GM21360 (cell line): ENCODE measurements around the gene NHERF2.

Experiments used
- ATAC-seq: cut with Tn5 transposase; IDR thresholded peaks from one replicate; pipeline ENCODE4 v1.9.1; 2021; ENCODE audit warnings: mild to moderate bottlenecking, moderate library complexity; ENCODE audit not compliant: unreplicated experiment

Gene NHERF2

DNA sequence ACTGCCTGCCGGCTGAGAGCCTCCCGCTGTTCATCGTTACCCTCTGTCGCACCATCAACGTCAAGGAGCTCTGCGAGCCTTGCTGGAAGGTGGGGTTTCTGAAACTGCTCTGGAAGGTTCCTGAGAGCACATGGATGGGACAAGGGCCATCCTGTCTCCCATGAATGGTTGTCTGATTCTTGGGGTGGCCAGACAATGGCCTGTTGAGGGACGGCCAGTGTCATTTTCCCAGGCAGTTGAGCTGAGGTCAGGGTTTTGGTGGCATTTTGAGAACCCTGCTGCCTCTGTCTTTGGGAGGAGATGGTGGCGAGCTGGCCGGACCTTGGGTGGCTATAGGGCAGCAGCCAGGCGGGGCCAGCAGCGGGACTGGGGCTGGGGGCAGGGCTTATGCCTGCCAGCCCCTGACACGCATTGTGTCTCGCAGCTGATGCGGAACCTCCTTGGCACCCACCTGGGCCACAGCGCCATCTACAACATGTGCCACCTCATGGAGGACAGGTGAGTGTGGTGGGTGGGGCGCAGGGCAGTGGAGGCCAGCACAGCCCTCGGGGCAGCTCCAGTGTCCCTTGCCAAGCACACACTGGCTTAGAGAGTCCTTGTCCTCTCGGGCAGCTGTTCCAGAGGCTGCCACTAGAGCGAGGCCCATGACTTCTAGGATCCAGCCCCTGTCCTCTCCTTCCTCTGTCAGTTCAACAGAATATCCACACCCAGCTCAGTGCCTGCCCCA lies 30.1 kb downstream of the NHERF2 start:
- ATAC-seq, result no peak

DNA sequence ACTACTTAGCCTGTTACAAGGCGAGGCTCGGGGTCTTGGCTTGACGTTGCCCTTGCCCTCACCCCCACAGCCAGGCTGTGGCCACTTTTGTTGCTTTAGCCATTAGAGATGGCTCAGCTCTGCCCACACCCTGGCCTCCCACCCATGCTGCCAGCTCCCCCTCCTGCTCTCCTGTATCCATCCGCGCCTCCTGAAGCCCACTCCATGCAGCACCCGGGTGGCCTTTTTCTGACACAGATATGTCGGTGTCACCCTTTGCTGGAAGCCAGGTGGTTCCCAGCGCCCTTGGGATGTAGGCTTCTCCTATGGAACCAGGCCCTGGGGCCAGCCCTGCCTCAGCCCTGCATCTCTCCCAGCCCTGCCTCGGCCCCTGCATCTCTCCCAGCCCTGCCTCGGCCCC lies 30.7 kb downstream of the NHERF2 start:
- ATAC-seq, result no peak

DNA sequence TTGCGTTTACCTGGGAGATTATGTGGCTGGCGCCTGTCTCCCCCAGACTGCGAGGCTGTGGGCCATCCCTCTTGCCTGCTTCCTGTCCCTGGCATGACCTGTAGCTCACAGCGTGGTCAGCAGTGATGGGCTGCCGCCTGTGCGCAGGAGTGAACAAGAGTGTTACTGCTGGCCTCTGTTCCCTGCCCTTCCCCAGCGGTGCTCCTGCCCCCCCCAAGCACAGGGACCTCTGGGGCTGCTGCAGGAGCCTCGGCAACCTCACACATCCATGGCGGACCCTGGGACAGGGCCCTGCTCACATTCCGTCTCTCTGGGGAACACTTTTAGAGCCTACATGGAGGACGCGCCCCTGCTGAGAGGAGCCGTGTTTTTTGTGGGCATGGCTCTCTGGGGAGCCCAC lies 31.7 kb downstream of the NHERF2 start:
- no peak for ATAC-seq

DNA sequence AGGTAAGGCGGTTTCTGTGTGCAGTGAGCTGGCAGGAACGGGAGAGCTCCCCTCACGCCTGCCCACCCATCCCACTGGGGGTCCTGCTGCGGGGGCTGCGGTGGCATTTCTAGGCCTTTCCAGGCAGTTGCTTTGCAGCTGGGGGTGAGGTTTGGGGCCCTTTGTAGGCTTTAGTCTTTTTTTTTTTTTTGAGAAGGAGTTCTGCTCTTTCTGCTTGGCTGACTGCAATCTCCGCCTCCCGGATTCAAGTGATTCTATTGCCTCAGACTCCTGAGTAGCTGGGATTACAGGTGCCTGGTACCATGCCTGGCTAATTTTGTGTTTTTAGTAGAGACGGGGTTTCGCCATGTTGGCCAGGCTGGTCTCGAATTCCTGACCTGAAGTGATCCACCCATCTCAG lies 32.2 kb downstream of the NHERF2 start:
- no peak for ATAC-seq

DNA sequence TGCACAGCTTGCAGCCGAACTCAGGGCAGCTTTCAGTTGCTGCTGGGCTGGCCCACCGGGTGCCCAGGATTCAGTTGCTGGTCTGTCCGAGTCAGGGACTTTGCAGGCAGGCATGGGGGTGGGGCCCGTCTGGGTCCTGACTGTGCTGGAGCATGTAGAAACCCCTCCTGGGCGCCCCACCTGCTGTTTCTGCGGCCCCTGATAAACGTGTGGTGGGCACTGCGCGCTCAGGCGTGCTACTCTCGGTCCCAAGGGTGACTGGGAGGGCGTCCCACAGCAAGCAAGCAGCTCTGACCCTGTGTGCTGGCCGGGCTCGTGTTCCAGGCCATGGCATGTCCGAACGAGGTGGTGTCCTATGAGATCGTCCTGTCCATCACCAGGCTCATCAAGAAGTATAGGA lies 33.6 kb downstream of the NHERF2 start:
- ATAC-seq, result no peak

DNA sequence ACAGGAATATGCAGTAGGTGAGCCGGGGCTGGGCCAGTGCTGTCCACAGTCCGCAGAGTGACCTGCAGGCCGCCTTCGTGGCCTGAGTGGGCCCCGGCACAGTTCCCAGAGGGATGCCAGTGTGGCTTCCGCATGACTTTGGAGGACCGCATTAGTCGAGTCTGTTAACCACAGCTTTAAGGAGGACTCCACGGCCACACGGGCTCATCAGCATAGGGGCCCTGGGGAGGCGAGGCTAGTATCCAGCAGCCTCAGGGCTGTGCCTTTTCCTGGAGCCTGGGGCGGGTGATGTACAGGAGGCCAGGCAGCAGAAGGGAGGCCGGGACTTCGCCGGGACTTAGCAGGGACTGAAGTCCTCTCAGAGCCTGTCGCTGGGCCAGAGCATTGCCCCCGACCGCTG lies 34.3 kb downstream of the NHERF2 start:
- ATAC-seq, result no peak

DNA sequence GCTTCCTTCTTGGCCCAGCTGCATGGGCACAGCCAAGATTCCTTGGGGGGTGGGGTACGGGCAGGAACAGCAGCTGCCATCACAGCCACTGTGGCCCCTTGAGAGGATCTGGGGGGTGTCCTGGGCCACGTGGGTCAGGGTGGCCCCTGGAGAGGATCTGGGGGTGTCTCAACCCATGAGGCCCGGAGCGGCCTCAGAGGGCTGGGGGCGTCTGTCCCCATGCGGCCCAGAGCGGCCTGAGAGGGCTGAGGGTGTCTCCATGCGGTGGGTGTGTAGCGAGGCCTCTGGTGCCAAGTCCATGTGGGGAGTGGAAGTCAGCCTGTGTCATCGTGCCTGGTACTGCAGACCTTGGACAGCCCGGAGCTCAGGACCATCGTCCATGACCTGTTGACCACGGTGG lies 34.8 kb downstream of the NHERF2 start:
- no peak for ATAC-seq

DNA sequence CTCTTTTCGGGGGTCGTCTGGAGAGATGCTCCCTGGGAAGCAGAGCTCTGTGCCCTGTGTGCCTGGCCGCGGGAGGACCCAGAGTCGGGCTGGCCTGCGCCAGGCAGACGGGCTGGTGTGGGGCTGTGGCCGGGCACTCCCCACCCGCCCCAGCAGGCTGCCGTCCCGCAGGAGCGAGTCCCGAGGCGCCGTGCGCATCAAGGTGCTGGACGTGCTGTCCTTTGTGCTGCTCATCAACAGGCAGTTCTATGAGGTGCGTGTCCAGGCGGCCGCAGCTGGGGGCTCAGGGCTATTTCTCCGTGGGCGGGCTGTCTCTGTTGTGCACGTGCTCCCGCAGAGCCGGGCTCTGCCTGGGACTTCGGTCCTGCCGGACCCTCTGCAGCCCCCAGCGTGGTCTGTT lies 36.1 kb downstream of the NHERF2 start:
- ATAC-seq, result no peak

DNA sequence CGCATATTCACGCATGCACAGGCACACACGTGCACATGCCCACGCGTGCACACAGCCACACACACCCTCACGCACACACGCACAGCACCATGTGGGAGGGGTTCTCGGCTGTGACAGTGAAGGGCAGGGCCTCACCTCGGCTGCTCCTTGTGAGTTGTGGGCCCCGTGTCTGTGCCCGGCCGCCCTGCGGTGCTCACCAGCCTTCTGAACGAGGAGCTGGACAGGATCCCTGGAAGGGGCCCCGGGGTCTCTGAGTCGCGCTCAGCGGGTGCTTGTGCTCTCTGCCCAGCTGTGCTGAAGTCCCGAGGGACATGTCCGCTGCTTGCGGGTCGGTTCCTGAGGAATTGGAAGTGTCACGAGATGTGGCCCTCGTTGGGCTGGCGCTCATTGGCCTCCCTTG lies 37.2 kb downstream of the NHERF2 start:
- ATAC-seq, result no peak

DNA sequence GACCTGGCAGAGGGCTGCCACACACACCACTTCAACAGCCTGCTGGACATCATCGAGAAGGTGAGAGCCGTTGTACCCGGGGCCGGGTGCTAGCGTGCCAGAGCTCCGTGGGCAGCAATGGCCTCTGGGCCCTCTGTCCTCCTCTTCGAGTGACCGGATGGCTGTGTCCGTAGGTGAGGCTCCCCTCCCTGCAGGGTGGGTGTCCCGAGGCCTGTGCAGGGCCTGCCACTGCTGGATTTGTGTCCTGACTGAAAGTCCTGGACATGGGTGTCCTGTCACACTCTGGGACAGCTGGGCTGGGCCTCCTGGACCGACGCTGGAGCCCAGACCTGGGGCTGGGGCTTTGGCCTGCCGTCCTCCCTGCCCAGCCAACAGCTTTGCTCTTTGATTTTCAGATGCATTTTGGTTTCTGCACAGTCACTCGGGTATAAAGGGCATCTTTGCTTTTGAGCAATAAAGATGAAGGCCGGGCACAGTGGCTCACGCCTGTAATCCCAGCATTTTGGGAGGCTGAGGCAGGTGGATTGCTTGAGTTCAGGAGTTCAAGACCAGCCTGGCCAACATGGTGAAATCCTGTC lies 37.8 kb downstream of the NHERF2 start:
- ATAC-seq, result no peak

DNA sequence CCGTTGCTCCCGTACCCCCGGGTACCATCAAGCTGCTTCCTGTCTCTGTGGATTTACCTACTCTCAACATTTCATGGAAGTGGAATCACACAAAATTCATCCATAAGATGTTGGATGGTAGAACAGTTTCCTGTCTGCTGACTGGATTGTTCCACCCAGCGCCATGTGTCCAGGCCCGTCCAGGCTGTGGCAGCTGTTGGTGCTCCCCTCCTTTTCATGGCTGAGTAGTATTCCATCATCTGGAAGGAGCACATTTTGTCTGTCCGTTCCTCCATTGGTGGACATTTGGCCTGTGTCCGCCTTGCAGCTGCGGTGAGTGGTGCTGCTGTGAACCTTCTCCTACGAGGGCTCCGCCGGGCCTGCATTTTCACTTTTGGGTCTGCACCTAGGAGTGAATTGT lies 39.4 kb downstream of the NHERF2 start:
- ATAC-seq, result no peak

DNA sequence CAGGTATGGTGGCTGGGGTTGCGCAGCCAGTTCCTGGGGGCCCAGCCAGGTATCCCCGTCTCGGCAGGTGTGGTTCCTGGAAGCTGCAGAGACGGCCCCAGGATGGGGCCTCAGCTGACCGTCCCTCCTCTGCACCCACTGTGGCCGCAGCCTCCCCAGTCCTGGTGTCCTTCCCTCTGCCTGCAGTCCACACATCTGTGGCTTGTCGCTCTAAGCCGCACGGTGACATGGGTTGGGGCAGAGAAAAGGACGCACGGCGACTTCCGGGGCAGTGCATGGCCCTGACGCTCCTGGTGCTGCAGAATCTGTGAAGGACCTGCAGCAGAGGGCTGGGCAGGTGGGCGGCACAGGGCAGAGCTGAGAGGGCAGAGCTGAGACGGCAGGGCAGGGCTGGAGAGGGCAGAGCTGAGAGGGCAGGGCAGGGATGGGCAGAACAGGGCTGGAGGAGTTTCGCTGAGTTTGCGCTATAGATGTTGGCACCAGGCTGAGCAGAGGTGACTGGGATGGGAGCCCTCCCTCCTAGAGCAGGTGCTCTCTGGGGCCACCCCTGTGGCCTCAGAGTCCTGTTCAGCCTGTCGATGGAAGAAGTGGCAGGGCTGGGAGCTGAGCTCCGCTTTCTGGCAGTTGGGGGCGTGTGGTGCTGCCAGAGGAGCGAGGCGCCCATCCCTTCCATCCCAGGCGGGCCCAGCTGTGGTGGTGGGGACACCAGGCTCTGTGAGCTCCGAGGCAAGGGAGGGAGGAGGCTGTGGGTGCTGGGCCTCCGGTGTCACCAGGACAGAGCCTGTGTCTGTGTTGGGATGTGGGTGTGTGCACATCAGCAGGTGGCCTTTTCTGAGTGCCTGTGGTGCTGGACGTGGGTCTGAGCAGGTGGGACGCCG lies 44.1 kb downstream of the NHERF2 start:
- ATAC-seq, result no peak

DNA sequence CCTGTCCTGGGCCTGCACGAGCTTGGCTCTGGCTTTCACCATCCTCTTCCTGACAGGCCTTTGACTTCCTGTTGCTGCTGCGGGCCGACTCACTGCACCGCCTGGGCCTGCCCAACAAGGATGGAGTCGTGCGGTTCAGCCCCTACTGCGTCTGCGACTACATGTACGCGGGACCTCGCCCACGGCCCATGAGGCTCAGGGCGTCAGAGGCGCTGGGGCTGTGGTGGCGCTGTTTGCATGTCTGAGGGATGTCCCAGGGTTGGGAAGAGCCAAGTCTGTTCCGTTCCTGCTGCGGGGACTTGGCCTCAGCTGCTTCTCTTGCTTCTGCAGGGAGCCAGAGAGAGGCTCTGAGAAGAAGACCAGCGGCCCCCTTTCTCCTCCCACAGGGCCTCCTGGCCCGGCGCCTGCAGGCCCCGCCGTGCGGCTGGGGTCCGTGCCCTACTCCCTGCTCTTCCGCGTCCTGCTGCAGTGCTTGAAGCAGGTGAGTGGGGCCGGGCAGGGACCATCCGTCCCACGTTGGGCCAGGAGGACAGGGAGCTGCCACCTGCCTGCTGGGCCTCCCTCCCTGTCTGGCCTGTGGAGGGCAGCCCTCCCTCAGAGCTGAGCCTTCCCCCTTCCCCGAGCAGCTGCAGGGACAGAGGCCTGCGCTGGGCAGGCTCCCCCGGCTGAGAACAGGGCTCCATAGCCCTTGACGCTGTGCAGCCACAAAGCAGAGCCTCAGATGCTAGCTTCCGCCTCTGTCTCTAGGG lies 44.9 kb downstream of the NHERF2 start:
- no peak for ATAC-seq

DNA sequence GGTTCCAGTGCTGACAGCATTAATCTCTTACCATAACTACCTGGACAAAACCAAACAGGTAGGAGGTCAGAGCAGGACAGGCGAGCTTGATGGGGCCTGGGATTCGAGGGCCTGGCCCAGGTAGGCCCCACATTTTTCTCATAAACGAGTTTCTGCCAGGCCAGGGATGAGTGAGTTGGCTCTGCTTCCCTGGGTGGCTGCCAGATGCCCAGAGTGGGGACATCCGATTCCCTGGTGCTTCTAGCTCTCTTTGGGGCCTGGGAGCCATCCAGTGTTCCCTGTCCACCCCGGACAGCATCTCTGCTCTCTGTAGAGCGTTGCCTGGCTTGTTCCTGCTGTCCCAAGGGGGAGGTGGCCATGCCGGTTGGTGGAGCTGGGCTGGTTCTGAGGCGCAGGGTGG lies 46.2 kb downstream of the NHERF2 start:
- ATAC-seq, result no peak

DNA sequence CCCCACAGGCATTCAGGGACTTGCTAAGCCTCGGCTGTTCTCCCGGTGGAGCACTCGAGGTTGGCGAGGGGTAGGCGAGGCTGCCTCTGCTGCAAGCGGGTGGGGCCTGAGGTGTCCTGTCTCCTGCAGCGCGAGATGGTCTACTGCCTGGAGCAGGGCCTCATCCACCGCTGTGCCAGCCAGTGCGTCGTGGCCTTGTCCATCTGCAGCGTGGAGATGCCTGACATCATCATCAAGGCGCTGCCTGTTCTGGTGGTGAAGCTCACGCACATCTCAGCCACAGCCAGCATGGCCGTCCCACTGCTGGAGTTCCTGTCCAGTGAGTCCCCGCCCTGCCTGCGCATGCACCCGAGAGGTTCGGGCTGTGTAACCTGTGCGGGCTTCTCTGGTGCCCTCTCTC lies 47.4 kb downstream of the NHERF2 start:
- ATAC-seq, result no peak

DNA sequence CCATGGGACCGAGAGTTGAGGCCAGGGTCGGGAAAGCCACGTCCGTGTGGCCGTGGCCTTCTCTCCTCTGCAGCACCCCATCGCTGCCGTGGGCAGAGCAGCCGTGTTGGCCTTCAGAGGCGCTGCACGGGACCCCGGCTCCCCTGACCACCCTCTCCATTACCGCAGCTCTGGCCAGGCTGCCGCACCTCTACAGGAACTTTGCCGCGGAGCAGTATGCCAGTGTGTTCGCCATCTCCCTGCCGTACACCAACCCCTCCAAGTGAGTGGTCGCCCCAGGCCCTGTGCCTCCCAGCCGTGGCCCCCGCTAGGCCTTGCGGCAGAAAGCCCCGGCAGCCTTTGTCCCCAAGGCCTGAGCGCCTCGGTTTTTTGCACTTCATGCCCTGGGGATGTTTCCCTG lies 48.9 kb downstream of the NHERF2 start:
- no peak for ATAC-seq

DNA sequence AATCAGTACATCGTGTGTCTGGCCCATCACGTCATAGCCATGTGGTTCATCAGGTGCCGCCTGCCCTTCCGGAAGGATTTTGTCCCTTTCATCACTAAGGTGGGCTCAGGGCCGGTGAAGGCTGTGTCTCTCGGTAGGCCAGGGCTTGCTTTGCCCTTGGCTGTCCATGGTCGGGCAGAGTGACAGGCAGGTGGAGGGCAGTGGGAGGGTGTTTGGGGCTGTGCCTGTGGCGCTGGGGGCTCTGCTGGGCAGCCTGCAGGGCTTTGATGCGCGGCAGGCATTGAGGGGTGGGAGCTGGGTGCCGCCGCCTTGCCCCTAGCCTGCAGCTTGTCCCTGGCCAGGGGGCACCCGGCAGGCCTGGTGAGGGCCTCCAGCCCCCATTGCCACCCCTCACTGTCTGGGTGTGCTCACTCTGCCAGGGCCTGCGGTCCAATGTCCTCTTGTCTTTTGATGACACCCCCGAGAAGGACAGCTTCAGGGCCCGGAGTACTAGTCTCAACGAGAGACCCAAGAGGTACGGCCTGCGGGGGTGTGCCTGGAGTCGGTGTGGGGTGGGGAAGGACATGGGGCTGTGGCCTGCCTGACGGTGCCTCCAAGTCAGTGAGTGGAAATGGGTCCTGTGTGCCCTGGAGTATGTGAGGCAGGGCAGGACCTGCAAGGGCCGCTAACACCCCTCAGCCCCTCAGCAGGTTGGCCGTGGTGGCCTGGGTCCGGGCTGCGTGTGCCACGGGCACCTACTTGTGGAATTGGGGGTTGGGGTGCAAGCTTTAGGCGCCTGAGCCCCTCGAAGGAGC lies 49.6 kb downstream of the NHERF2 start:
- ATAC-seq, result no peak

DNA sequence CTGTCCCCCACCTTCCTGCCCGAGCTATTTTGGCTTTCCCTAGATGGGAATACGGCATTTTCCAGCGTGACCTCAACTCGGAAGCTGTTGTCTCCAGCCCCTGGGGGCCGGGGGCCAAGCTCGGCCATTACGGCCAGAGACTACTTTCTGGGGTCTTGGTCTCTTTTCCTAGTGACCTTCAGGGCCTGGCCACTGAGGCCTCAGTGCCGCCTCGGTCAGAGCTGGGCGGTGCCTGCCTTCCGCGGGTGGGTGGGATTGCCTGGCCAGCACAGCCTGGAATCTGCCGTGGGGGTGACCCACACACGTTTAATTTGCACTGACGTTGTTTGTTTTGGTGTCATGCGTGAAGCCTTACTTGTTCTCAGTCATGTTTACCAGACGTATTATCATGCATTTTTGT lies 50.3 kb downstream of the NHERF2 start:
- no peak for ATAC-seq

DNA sequence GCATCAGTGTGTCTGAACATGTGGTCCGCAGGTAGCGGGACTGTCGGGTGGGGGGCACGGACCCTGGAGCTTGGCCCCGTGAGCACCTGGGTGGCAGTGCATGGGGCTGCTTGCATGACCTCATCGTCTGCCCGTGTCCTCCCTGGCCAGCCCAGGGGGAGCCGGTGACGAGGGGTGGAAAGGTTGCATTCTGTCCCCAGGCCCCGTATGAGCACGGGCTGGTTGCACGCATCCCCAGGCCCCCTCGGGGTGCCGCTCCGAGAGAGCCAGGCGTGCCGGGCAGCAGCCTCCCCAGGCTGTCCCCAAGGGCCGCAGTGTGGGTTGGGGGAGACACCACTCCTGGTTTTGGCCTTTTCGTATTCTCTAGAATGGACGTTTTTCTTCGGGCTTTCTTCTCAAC lies 51.0 kb downstream of the NHERF2 start:
- ATAC-seq, result no peak

DNA sequence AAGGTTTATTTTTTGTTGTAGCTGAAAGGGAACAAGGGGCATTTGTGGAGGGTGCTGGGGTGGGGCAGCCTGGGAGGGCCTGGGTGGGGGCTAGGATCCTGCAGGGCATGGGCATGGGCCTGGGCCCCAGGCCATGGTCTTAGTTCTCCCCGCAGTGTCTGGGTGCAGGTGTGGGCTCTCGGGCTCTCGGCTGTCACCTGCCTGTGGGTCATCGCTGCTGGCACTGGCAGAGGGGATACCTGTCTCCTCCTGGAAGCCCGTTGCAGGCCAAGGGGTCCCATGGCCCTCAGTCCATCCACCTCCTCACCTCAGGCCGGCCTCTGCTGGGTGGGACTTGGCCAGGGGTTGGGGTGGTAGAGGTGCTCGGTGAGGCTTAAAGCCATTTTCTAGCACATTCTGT lies 51.4 kb downstream of the NHERF2 start:
- ATAC-seq, result no peak

DNA sequence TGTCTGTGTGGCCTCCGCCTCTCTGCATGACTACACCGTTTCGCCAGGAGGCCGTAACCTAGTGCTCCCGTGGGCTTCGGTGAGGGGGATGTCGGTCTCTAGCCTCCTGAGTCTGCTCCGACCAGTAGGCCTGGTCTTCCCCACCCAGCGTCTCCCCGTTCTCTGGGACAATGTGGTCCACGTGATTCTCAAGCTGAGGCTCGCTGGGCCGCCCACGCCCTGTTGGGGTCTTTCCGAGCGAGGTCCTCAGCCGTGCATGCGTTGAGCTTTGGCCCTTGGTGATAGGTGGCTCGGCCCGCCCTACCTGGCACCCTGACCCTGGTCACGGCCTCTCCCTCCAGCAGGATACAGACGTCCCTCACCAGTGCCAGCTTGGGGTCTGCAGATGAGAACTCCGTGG lies 52.0 kb downstream of the NHERF2 start:
- no peak for ATAC-seq
